Loucy (cell line): Measurements from ENCODE around the gene SDK2.

Source experiments
- H2AFZ ChIP-seq: fragments of 200-600 bp; sonication (generic); 2 replicates; pipeline ENCODE4 v1.6.0; 2016; ENCODE audit warnings: antibody characterized with exemption, mild to moderate bottlenecking, low read length, moderate library complexity
- H3F3A ChIP-seq: fragments of 200-600 bp; 2 replicates; pipeline ENCODE4 v1.6.0; 2016; ENCODE audit warnings: antibody characterized with exemption, low read depth, mild to moderate bottlenecking
- H3K27me3 ChIP-seq: fragments of 200-600 bp; sonication (generic); 2 replicates; pipeline ENCODE4 v1.6.1; 2014; ENCODE audit warnings: low read length, mild to moderate bottlenecking; ENCODE audit not compliant: insufficient read depth, poor library complexity, severe bottlenecking
- H3K36me3 ChIP-seq: fragments of 200-600 bp; sonication (generic); 2 replicates; pipeline ENCODE4 v1.6.1; 2016; ENCODE audit warnings: low read length; ENCODE audit not compliant: insufficient read depth
- H3K4me1 ChIP-seq: fragments of 200-600 bp; sonication (generic); 2 replicates; pipeline ENCODE4 v1.5.1; 2014; ENCODE audit warnings: low read length, mild to moderate bottlenecking; ENCODE audit not compliant: insufficient read depth, poor library complexity, severe bottlenecking
- H3K4me2 ChIP-seq: fragments of 200-600 bp; sonication (generic); 2 replicates; pipeline ENCODE4 v1.6.0; 2014; ENCODE audit warnings: antibody characterized with exemption, low read length, low read depth, mild to moderate bottlenecking; ENCODE audit not compliant: poor library complexity, severe bottlenecking
- H3K4me3 ChIP-seq: fragments of 200-600 bp; sonication (generic); 2 replicates; pipeline ENCODE4 v1.5.1; 2014; ENCODE audit warnings: low read length, mild to moderate bottlenecking, mixed read lengths; ENCODE audit not compliant: poor library complexity, severe bottlenecking
- H3K79me2 ChIP-seq: fragments of 200-600 bp; sonication (generic); 2 replicates; pipeline ENCODE4 v1.6.1; 2014; ENCODE audit warnings: low read length; ENCODE audit not compliant: insufficient read depth
- H3K9ac ChIP-seq: fragments of 200-600 bp; sonication (generic); 2 replicates; pipeline ENCODE4 v1.6.0; 2014; ENCODE audit warnings: mild to moderate bottlenecking, low read depth, low read length, moderate library complexity; ENCODE audit not compliant: poor library complexity, severe bottlenecking
- H3K9me2 ChIP-seq: fragments of 200-600 bp; sonication (generic); replicated peaks from 2 replicates; pipeline ENCODE4 v1.6.1; 2016; ENCODE audit warnings: low read depth, low read length, mixed read lengths
- H3K9me3 ChIP-seq: fragments of 200-600 bp; sonication (generic); 2 replicates; pipeline ENCODE4 v1.6.1; 2014; ENCODE audit warnings: mild to moderate bottlenecking, antibody characterized with exemption, low read length, low read depth; ENCODE audit not compliant: insufficient read depth
- H4K20me1 ChIP-seq: fragments of 200-600 bp; sonication (generic); 2 replicates; pipeline ENCODE4 v1.6.0; 2014; ENCODE audit warnings: antibody characterized with exemption, low read length, mild to moderate bottlenecking; ENCODE audit not compliant: insufficient read depth, poor library complexity, severe bottlenecking
- CTCF ChIP-seq: fragments of 200-600 bp; sonication (generic); conservative IDR thresholded peaks from 2 replicates; pipeline ENCODE4 v1.5.1; 2014; ENCODE audit warnings: mild to moderate bottlenecking, antibody characterized with exemption, low read length
- EZH2phosphoT487 ChIP-seq: fragments of 200-600 bp; IDR thresholded peaks from 2 replicates; pipeline ENCODE4 v1.6.1; 2018; ENCODE audit warnings: antibody characterized with exemption, mild to moderate bottlenecking, moderate library complexity, borderline replicate concordance

SDK2 gene

DNA sequence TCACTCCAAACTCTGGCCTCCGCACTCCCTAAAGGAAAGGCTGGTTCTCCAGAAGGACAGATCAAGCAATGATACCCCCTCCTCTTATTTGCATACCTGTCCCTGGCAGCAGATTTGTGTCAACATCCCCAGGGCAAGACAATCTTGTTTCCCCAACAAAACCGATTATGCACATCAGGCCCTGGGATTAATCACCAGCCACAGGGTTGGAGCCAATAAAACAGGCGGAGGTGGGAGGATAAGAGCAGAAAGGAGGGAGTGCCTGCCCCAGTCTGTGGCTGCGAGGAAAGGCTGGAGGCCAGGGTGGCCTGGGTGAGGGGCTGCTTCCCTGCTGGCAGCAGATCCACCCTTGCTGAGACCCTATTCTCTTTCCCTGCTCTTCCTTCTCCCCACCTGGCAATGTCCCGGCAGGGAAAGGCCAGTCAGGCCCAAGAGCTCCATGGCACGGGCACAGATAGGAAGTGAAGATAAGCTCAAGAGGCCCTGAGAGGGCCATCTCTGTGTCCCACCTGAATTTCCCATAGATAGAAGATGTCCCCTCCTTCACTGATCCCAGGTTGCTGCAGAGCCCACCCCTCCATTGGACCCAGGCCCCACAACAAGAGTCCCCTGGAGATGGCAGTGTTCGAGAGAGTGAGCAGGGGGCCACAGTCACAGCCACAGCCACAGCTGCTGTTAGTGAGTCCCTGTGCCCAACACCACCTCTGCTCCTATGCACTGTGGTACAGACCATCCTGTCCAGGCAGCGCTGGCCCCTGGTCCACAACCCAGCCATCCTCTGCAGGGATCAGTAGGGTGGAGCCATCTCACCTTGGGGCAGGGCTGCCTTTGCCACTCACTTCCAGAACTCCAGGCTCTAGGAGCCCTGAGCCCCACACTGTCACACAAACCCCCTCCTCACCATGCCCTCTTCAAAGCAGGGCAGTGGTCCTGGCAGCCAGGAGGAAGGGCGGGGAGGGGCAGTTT is 137.5 kb downstream of the SDK2 start:
- no peak overlapping the region for H3K9ac ChIP-seq
- H3K4me3 ChIP-seq, result no peak overlapping the region
- H3K9me2 ChIP-seq, result no peaks in the 10 kb centered on the region
- H3K36me3 ChIP-seq, result peaks cover 27% of the 10 kb centered on the region; the same call in 1 of the 2 replicates
- H3K4me2 ChIP-seq, result no peak overlapping the region
- TF ChIP-seq CTCF (no peak), EZH2phosphoT487 (no peak)
- H3K4me1 ChIP-seq, result peaks cover 20% of the 10 kb centered on the region
- H3F3A ChIP-seq, result no peaks in the 10 kb centered on the region
- H3K27me3 ChIP-seq, result no peaks in the 10 kb centered on the region
- peaks cover 8% of the 10 kb centered on the region; the same call in 1 of the 2 replicates for H3K79me2 ChIP-seq
- no peaks in the 10 kb centered on the region for H4K20me1 ChIP-seq
- no peaks in the 10 kb centered on the region for H3K9me3 ChIP-seq
- no peak overlapping the region for H2AFZ ChIP-seq

DNA sequence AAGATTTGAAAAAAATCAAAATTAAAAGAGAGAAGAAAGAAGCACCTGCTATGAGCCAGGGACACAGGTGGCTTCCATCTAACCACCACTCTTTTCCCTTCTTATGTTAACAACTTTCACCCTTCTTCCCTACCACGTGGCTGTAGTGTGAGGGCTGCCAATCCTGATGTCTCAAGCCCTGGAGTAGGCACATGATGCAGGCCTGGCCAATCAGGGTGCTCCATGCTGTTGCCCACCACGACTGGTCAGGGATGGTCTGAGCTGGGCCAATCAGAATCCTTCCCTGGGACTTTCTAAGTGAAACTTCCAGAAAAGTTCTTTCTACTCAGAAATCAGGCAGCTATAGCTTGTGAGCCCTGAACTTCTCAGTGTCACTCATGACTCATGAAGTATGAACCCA is 140.7 kb downstream of the SDK2 start:
- Histone ChIP-seq H3K9me2 (no peaks in the 10 kb centered on the region), H3K9ac (no peak overlapping the region), H3K4me1 (peaks cover 20% of the 10 kb centered on the region), H3K9me3 (no peaks in the 10 kb centered on the region), H3K4me3 (no peak overlapping the region), H3K27me3 (no peaks in the 10 kb centered on the region), H3F3A (no peaks in the 10 kb centered on the region), H3K4me2 (no peak overlapping the region), H2AFZ (no peak overlapping the region), H3K79me2 (peaks cover 3% of the 10 kb centered on the region; the same call in 1 of the 2 replicates), H3K36me3 (peaks cover 33% of the 10 kb centered on the region; the same call in 1 of the 2 replicates), H4K20me1 (no peaks in the 10 kb centered on the region)
- TF ChIP-seq CTCF (no peak), EZH2phosphoT487 (no peak)

- Histone ChIP-seq H3F3A (no peaks in the 10 kb centered on the region), H3K4me2 (no peak overlapping the region), H4K20me1 (no peaks in the 10 kb centered on the region), H3K27me3 (no peaks in the 10 kb centered on the region), H3K36me3 (peaks cover 24% of the 10 kb centered on the region; the same call in 1 of the 2 replicates), H3K9me2 (no peaks in the 10 kb centered on the region), H2AFZ (no peak overlapping the region), H3K79me2 (peaks cover 3% of the 10 kb centered on the region; the same call in 1 of the 2 replicates), H3K4me1 (no peaks in the 10 kb centered on the region), H3K9ac (no peak overlapping the region), H3K4me3 (no peak overlapping the region), H3K9me3 (no peaks in the 10 kb centered on the region)
- no peak for TF ChIP-seq CTCF
- TF ChIP-seq EZH2phosphoT487, result no peak
These were observed 143.7 kb downstream of the SDK2 start for GRCh38 chr17:73500414-73500999.
